Breast epithelium (tissue), 4 donors: Measurements from ENCODE around the gene MUC22. TPM values are rescaled to one million over a fixed set of nuclear protein-coding genes. Genes with fewer than 3 reads are reported as not detected.

Source experiments
- DNase-seq, 2 donors: peaks; one replicate each; pipeline ENCODE4 v3.0.0-alpha.2; 2019; ENCODE audit warnings: low spot score in 2 of 2
- H3K27ac ChIP-seq, 2 donors: fragments of 200-600 bp; sonication (generic) in 1 of 2; one replicate each; pipeline ENCODE4 v1.5.1; 2016 to 2019; ENCODE audit warnings: mild to moderate bottlenecking in 1 of 2
- H3K27me3 ChIP-seq, 2 donors: fragments of 200-600 bp; sonication (generic) in 1 of 2; one replicate each; pipeline versions ENCODE4 v1.5.1 to v1.6.0; 2017 to 2019; ENCODE audit warnings: control low read depth in 1 of 2, mild to moderate bottlenecking in 1 of 2
- H3K36me3 ChIP-seq: fragments of 200-600 bp; one replicate; pipeline ENCODE4 v1.5.1; 2019
- H3K4me1 ChIP-seq, 2 donors: fragments of 200-600 bp; sonication (generic); one replicate each; pipeline ENCODE4 v1.5.1; 2016 to 2019; ENCODE audit warnings: control low read depth in 1 of 2
- H3K4me3 ChIP-seq, 3 donors: fragments of 200-600 bp; sonication (generic); 1 replicate in 2 of 3; 2 replicates in 1 of 3; pipeline ENCODE4 v1.5.1; 2016 to 2019; ENCODE audit warnings: mild to moderate bottlenecking in 3 of 3, moderate library complexity in 2 of 3
- H3K9me3 ChIP-seq, 2 donors: fragments of 200-600 bp; sonication (generic) in 1 of 2; one replicate each; pipeline ENCODE4 v1.5.1; 2016 to 2019; ENCODE audit warnings: control low read depth in 1 of 2
- CTCF ChIP-seq, 3 donors: fragments of 450-650 bp; IDR thresholded peaks; one replicate each; pipeline ENCODE4 v1.5.1; 2016 to 2017; ENCODE audit warnings: antibody characterized with exemption in 3 of 3, mild to moderate bottlenecking in 3 of 3, moderate library complexity in 3 of 3
- POLR2A ChIP-seq: fragments of 450-650 bp; IDR thresholded peaks from one replicate; pipeline ENCODE4 v1.6.1; 2016; ENCODE audit warnings: antibody characterized with exemption, mild to moderate bottlenecking, moderate library complexity
- POLR2AphosphoS5 ChIP-seq, 3 donors: sonication (generic); formaldehyde crosslinking; IDR thresholded peaks; one replicate each; pipeline ENCODE4 v1.6.1; 2017; ENCODE audit warnings: antibody characterized with exemption in 3 of 3
- intact Hi-C: fragments of 100-400 bp; cut with DNase I; formaldehyde crosslinking; loops from one replicate; pipeline ENCODE4 v1.15.1; 2023; ENCODE audit warnings: low total_unique reads
- total RNA-seq, 3 donors: library from RNA; depleted of rRNA; stranded (reverse); fragments of >200 nt; gene quantifications; one replicate each; pipeline ENCODE4 v1.1.0, GENCODE V29; 2016

The MUC22 gene
- total RNA-seq, 3 donors from 2014 or later = not detected

- DNase-seq = no peak
- Histone ChIP-seq H3K36me3 (no peaks in the 10 kb centered on the region), H3K27ac (no peak overlapping the region), H3K9me3 (no peaks in the 10 kb centered on the region), H3K27me3 (no peaks in the 10 kb centered on the region), H3K4me1 (no peaks in the 10 kb centered on the region), H3K4me3 (no peak overlapping the region)
- intact Hi-C loops = loop anchor here (5.0 kb wide), 1 partner anchor 838 kb away; no protein-coding TSS in a partner anchor
- no peak for TF ChIP-seq POLR2AphosphoS5 (IDR thresholded peaks at IDR 0.05)
- TF ChIP-seq CTCF (IDR thresholded peaks at IDR 0.05) = no peak
- no peak for TF ChIP-seq POLR2A
Measured at GRCh38 chr6:31005249-31006020, 4.8 kb upstream of the MUC22 start.

- Histone ChIP-seq H3K27me3 (no peaks in the 10 kb centered on the region), H3K4me3 (no peak overlapping the region), H3K9me3 (no peaks in the 10 kb centered on the region), H3K27ac (peak overlapping the region; percentile 73 to 78), H3K36me3 (no peaks in the 10 kb centered on the region), H3K4me1 (no peaks in the 10 kb centered on the region)
- intact Hi-C loops = loop anchor here (5.0 kb wide), 1 partner anchor 840 kb away; no protein-coding TSS in a partner anchor
- TF ChIP-seq CTCF (IDR thresholded peaks at IDR 0.05) = no peak
- no peak for TF ChIP-seq POLR2AphosphoS5 (IDR thresholded peaks at IDR 0.05)
- no peak for TF ChIP-seq POLR2A
- DNase-seq = no peak
Measured at GRCh38 chr6:31007694-31008093, 2.6 kb upstream of the MUC22 start.

- Histone ChIP-seq H3K27ac (peak overlapping the region; percentile 73 to 78), H3K27me3 (no peaks in the 10 kb centered on the region), H3K36me3 (no peaks in the 10 kb centered on the region), H3K4me1 (no peaks in the 10 kb centered on the region), H3K9me3 (no peaks in the 10 kb centered on the region), H3K4me3 (no peak overlapping the region)
- intact Hi-C loops = loop anchor here (5.0 kb wide), 1 partner anchor 841 kb away; no protein-coding TSS in a partner anchor
- no peak for TF ChIP-seq POLR2A
- TF ChIP-seq POLR2AphosphoS5 (IDR thresholded peaks at IDR 0.05) = no peak
- no peak for TF ChIP-seq CTCF (IDR thresholded peaks at IDR 0.05)
- peak in 1 of 2 donors; percentile 27 for DNase-seq
Measured at GRCh38 chr6:31008165-31008564, 2.1 kb upstream of the MUC22 start.

- no peak for DNase-seq
- no peak overlapping the region for H3K4me3 ChIP-seq
- no peak for TF ChIP-seq POLR2A
- no peak for TF ChIP-seq POLR2AphosphoS5 (IDR thresholded peaks at IDR 0.05)
- TF ChIP-seq CTCF (IDR thresholded peaks at IDR 0.05) = no peak
- no peaks in the 10 kb centered on the region for H3K27me3 ChIP-seq
- no peaks in the 10 kb centered on the region for H3K36me3 ChIP-seq
- peaks cover 0 to 2% of the 10 kb centered on the region in 2 donors for H3K9me3 ChIP-seq
- no peaks in the 10 kb centered on the region for H3K4me1 ChIP-seq
- H3K27ac ChIP-seq = no peak overlapping the region
- intact Hi-C loops = loop anchor here (5.0 kb wide), 1 partner anchor 842 kb away; no protein-coding TSS in a partner anchor
Measured at GRCh38 chr6:31009731-31010130, 543 bp upstream of the MUC22 start.

GRCh38 chr6:31011153-31011552, 879 bp downstream of the MUC22 start:
- intact Hi-C loops = no loop called here
- no peaks in the 10 kb centered on the region for H3K27me3 ChIP-seq
- TF ChIP-seq CTCF (IDR thresholded peaks at IDR 0.05) (no peak), POLR2AphosphoS5 (IDR thresholded peaks at IDR 0.05) (no peak), POLR2A (no peak)
- peaks cover 0 to 6% of the 10 kb centered on the region in 2 donors for H3K9me3 ChIP-seq
- no peaks in the 10 kb centered on the region for H3K36me3 ChIP-seq
- H3K4me1 ChIP-seq = no peaks in the 10 kb centered on the region
- no peak overlapping the region for H3K27ac ChIP-seq
- H3K4me3 ChIP-seq = no peak overlapping the region
- DNase-seq = no peak
